ENCODE data around the gene FECH. TPM values are rescaled to one million over a fixed set of nuclear protein-coding genes. Genes with fewer than 3 reads are reported as not detected.
"Not testable (repeated sequence)": the region's sequence is repeated elsewhere in the genome, so short reads cannot be mapped to it uniquely, and the experiment has no call there.

Gene FECH
- total and polyA plus RNA-seq, 9 of the 15 experiments (the other 6 are each of a cell fraction or from before 2014, with no cell fraction given): 19.8 to 170 (median 56.8) TPM

GRCh38 chr18:57595347-57595746 is 8.8 kb upstream of the FECH start (continued):
- TF ChIP-seq ZNF76 (CRISPR knock-in tag; IDR thresholded peaks at IDR 0.05; ENCODE audit: borderline replicate concordance): no peak
- no peak for TF ChIP-seq XRCC5 (IDR thresholded peaks at IDR 0.05; ENCODE audit: low read depth, low read length)
- TF ChIP-seq SNAPC5 (CRISPR knock-in tag; IDR thresholded peaks at IDR 0.05): no peak
- no peak for TF ChIP-seq PRDM10 (IDR thresholded peaks at IDR 0.05; ENCODE audit: partially characterized antibody)
- no peak for TF ChIP-seq NCOA4 (IDR thresholded peaks at IDR 0.05; ENCODE audit: partially characterized antibody)
- TF ChIP-seq RB1 (IDR thresholded peaks at IDR 0.05; ENCODE audit: low read depth): no peak
- no peak for TF ChIP-seq RHOXF2B (CRISPR knock-in tag; conservative IDR thresholded peaks at IDR 0.05)
- TF ChIP-seq MXI1 (IDR thresholded peaks at IDR 0.05; ENCODE audit: low read depth, low read length): no peak

- H3K9me1 ChIP-seq (ENCODE audit: control insufficient read depth, insufficient read depth, low read length); H4K20me1 ChIP-seq (replicated peaks; ENCODE audit: control insufficient read depth, insufficient read depth, low read length); DNase-seq (ENCODE audit: extremely low read depth in 1 of 4, low spot score in 3 of 4); H3K4me3 ChIP-seq; H3K9ac ChIP-seq (ENCODE audit: insufficient read depth in 1 of 2, low read depth in 2 of 2, low read length in 2 of 2); intact Hi-C loops (cut with micrococcal nuclease); H3K27ac ChIP-seq (ENCODE audit: extremely low read depth, low read depth, low read length); H3K4me2 ChIP-seq (ENCODE audit: insufficient read depth, low read length); ATAC-seq; CTCF ChIA-PET (ENCODE audit: low intra/inter-chr PET ratio); H3K79me2 ChIP-seq (ENCODE audit: control insufficient read depth, insufficient read depth, low read length); H3K9me3 ChIP-seq (replicated peaks; ENCODE audit: control insufficient read depth, insufficient read depth, low read depth, low read length); H3K36me3 ChIP-seq (ENCODE audit: control insufficient read depth, insufficient read depth, low read length); FAIRE-seq; H2AFZ ChIP-seq (ENCODE audit: low read depth, low read length); BruUV-seq (replicated peaks); H3K27me3 ChIP-seq (ENCODE audit: control insufficient read depth in 2 of 2, insufficient read depth in 2 of 2, low read length in 2 of 2); in situ Hi-C loops (cut with MboI): not testable (repeated sequence)
- peaks cover 21 to 29% of the 10 kb centered on the region in 2 experiments; a peak in 4 of 5 replicates for H3K4me1 ChIP-seq (replicated peaks in 1 of 2; ENCODE audit: control insufficient read depth in 2 of 2, insufficient read depth in 2 of 2, low read length in 2 of 2)
- WGBS (ENCODE audit: insufficient coverage, low coverage, missing lambda C conversion rate): 67% methylated on average over 2 of the region's 4 CpGs
- POLR2A ChIA-PET: interaction anchor here (0.6 to 1.3 kb wide), 3 partner anchors 12 to 186 kb away, joined by 3 to 4 read pairs (median 3); no protein-coding TSS in a partner anchor
These were observed 6.2 kb upstream of the FECH start for GRCh38 chr18:57592716-57593115.
